IMR-90 (cell line): ENCODE results near the gene WDR91. TPM values are rescaled to one million over a fixed set of nuclear protein-coding genes. Genes with fewer than 3 reads are reported as not detected.

ENCODE experiments used
- ATAC-seq: fragments of 200-7000 bp; cut with Tn5 transposase; 2 replicates; pipeline ENCODE4 v1.9.1; 2020; ENCODE audit warnings: low read depth, mild to moderate bottlenecking, moderate library complexity
- BruUV-seq: library from RNA; stranded (reverse); fragments of 400-500 nt; replicated peaks from 2 replicates; lab custom pipeline; 2021; lab: Mats Ljungman, UMichigan
- CTCF ChIA-PET: fragments of 300-600 bp; formaldehyde crosslinking; extraction: SDS; loops from one replicate; lab custom pipeline; 2021; ENCODE audit warnings: antibody characterized with exemption; lab: Yijun Ruan, JAX
- POLR2A ChIA-PET: fragments of 300-600 bp; sonication (Branson Sonifier 250); formaldehyde crosslinking; loops from one replicate; lab custom pipeline; 2022; ENCODE audit warnings: antibody characterized with exemption; ENCODE audit not compliant: unreplicated experiment; lab: Charles Lee
- DNase-seq: peaks from one replicate; pipeline ENCODE4 v3.0.0; 2013
- H2AFZ ChIP-seq: replicated peaks from 2 replicates; pipeline ENCODE3; 2013; ENCODE audit warnings: low read length, mild to moderate bottlenecking; ENCODE audit not compliant: poor library complexity
- H2AK5ac ChIP-seq: 2 replicates; pipeline ENCODE4 v1.6.1; 2013; ENCODE audit warnings: low read depth, low read length, inconsistent platforms
- H2AK9ac ChIP-seq: replicated peaks from 2 replicates; pipeline ENCODE3; 2013; ENCODE audit warnings: mild to moderate bottlenecking, low read depth, low read length, moderate library complexity; ENCODE audit not compliant: poor library complexity
- H2BK120ac ChIP-seq: 2 replicates; pipeline ENCODE4 v1.6.1; 2013; ENCODE audit warnings: low read depth, low read length, inconsistent platforms
- H2BK15ac ChIP-seq: 3 replicates; pipeline ENCODE4 v1.6.1; 2013; ENCODE audit warnings: low read depth, low read length, inconsistent platforms
- H2BK20ac ChIP-seq: 2 replicates; pipeline ENCODE4 v1.6.1; 2013; ENCODE audit warnings: low read depth, mild to moderate bottlenecking, inconsistent platforms, low read length, moderate library complexity
- H2BK5ac ChIP-seq: 2 replicates; pipeline ENCODE4 v1.6.1; 2013; ENCODE audit warnings: mild to moderate bottlenecking, low read depth, low read length, inconsistent platforms; ENCODE audit not compliant: poor library complexity, severe bottlenecking
- H3K14ac ChIP-seq: replicated peaks from 2 replicates; pipeline ENCODE4 v1.6.1; 2013; ENCODE audit warnings: low read depth, low read length, inconsistent platforms
- H3K18ac ChIP-seq: 2 replicates; pipeline ENCODE4 v1.6.1; 2013; ENCODE audit warnings: low read depth, low read length, control low read depth
- H3K23ac ChIP-seq: 2 replicates; pipeline ENCODE4 v1.6.1; 2013; ENCODE audit warnings: low read depth, low read length, inconsistent platforms
- H3K27ac ChIP-seq: 2 replicates; pipeline ENCODE4 v1.5.1; 2013; ENCODE audit warnings: mild to moderate bottlenecking, control low read depth, low read length; ENCODE audit not compliant: insufficient read depth
- H3K27me3 ChIP-seq: 2 replicates; pipeline ENCODE4 v1.6.1; 2013; ENCODE audit warnings: low read length; ENCODE audit not compliant: control insufficient read depth, insufficient read depth
- H3K36me3 ChIP-seq: 2 replicates; pipeline ENCODE4 v1.6.1; 2013; ENCODE audit warnings: low read length, mixed read lengths; ENCODE audit not compliant: control insufficient read depth, insufficient read depth
- H3K4ac ChIP-seq: 2 replicates; pipeline ENCODE4 v1.6.1; 2013; ENCODE audit warnings: low read depth, low read length, inconsistent platforms
- H3K4me1 ChIP-seq: 2 replicates; pipeline ENCODE4 v1.6.1; 2013; ENCODE audit warnings: low read length, mixed read lengths; ENCODE audit not compliant: control insufficient read depth, insufficient read depth
- H3K4me2 ChIP-seq: 2 replicates; pipeline ENCODE4 v1.6.1; 2013; ENCODE audit warnings: low read depth, mild to moderate bottlenecking, control low read depth, low read length, moderate library complexity
- H3K4me3 ChIP-seq: 2 replicates; pipeline ENCODE4 v1.5.1; 2013; ENCODE audit warnings: low read depth, mild to moderate bottlenecking, control low read depth, low read length, moderate library complexity; ENCODE audit not compliant: insufficient read depth
- H3K56ac ChIP-seq: 2 replicates; pipeline ENCODE4 v1.6.1; 2013; ENCODE audit warnings: low read length, inconsistent platforms; ENCODE audit not compliant: insufficient read depth; ENCODE audit errors: extremely low read depth
- H3K79me1 ChIP-seq, 2 experiments: 2 replicates each; pipeline ENCODE4 v1.6.1; 2013; ENCODE audit warnings: low read length in 2 of 2, inconsistent platforms in 1 of 2, low read depth in 1 of 2
- H3K9ac ChIP-seq: 2 replicates; pipeline ENCODE4 v1.6.1; 2013; ENCODE audit warnings: low read depth, low read length, control low read depth
- H3K9me1 ChIP-seq: 2 replicates; pipeline ENCODE4 v1.6.1; 2013; ENCODE audit warnings: low read length, inconsistent platforms; ENCODE audit not compliant: insufficient read depth
- H3K9me3 ChIP-seq: 2 replicates; pipeline ENCODE4 v1.6.1; 2013; ENCODE audit warnings: low read length; ENCODE audit not compliant: control insufficient read depth, insufficient read depth
- H4K20me1 ChIP-seq: 2 replicates; pipeline ENCODE4 v1.6.1; 2013; ENCODE audit warnings: low read length, inconsistent platforms; ENCODE audit not compliant: insufficient read depth
- H4K5ac ChIP-seq: 2 replicates; pipeline ENCODE4 v1.6.1; 2013; ENCODE audit warnings: mild to moderate bottlenecking, low read depth, low read length, control low read depth
- H4K8ac ChIP-seq, 2 experiments: 2 replicates each; pipeline ENCODE4 v1.6.1; 2013; ENCODE audit warnings: low read depth in 2 of 2, low read length in 2 of 2, control low read depth in 1 of 2, inconsistent platforms in 1 of 2
- H4K91ac ChIP-seq: 2 replicates; pipeline ENCODE4 v1.6.1; 2013; ENCODE audit warnings: low read depth, low read length, inconsistent platforms; ENCODE audit not compliant: insufficient read depth
- CEBPB ChIP-seq: IDR thresholded peaks from 2 replicates; pipeline ENCODE4 v1.6.1; 2012; ENCODE audit warnings: low read depth, low read length, improper control_type of control experiment
- ELK1 ChIP-seq: fragments of 150-350 bp; IDR thresholded peaks from 2 replicates; pipeline ENCODE4 v1.6.1; 2016; ENCODE audit warnings: low read depth, mild to moderate bottlenecking, low read length, moderate library complexity, borderline replicate concordance
- MAZ ChIP-seq: IDR thresholded peaks from 2 replicates; pipeline ENCODE4 v1.6.1; 2012; ENCODE audit warnings: low read depth, mild to moderate bottlenecking, low read length, improper control_type of control experiment, moderate library complexity, borderline replicate concordance
- MXI1 ChIP-seq: IDR thresholded peaks from 2 replicates; pipeline ENCODE4 v1.6.1; 2012; ENCODE audit warnings: low read depth, mild to moderate bottlenecking, low read length, moderate library complexity, borderline replicate concordance
- NFE2L2 ChIP-seq: fragments of 150-350 bp; IDR thresholded peaks from 2 replicates; pipeline ENCODE4 v1.6.1; 2016; ENCODE audit warnings: low read depth, mild to moderate bottlenecking, low read length
- RAD21 ChIP-seq: IDR thresholded peaks from 2 replicates; pipeline ENCODE4 v1.6.1; 2012; ENCODE audit warnings: low read length, improper control_type of control experiment
- RCOR1 ChIP-seq: IDR thresholded peaks from 2 replicates; pipeline ENCODE4 v1.6.1; 2012; ENCODE audit warnings: mild to moderate bottlenecking, low read length, improper control_type of control experiment; ENCODE audit not compliant: insufficient replicate concordance
- RFX5 ChIP-seq: IDR thresholded peaks from 2 replicates; pipeline ENCODE4 v1.8.0; 2012; ENCODE audit warnings: low read depth, mild to moderate bottlenecking, low read length, moderate library complexity
- WGBS, 2 experiments: methylation state at CpG; one replicate each; pipeline versions ENCODE4 v1.1.5 to v1.1.7; 2013; ENCODE audit warnings: missing lambda C conversion rate in 2 of 2; ENCODE audit not compliant: insufficient read length in 1 of 2; ENCODE audit errors: extremely low coverage in 2 of 2; 5-methylcytosine and 5-hydroxymethylcytosine counted together
- dilution Hi-C: fragments of 300-500 bp; cut with HindIII; formaldehyde crosslinking; loops from one replicate; pipeline ENCODE4 v1.14.3; 2018; ENCODE audit warnings: low sequenced_read_pairs; ENCODE audit not compliant: unreplicated experiment
- in situ Hi-C: fragments of 300-500 bp; cut with MboI; formaldehyde crosslinking; loops from 3 replicates; pipeline ENCODE4 v1.14.3; 2019; ENCODE audit warnings: low sequenced_read_pairs, inconsistent platforms, mixed read lengths
- intact Hi-C: fragments of 100-400 bp; cut with micrococcal nuclease; formaldehyde crosslinking; loops from 2 replicates; pipeline ENCODE4 v1.10.0; 2022
- polyA plus RNA-seq, 3 experiments: library from polyadenylated mRNA; depleted of rRNA; stranded (reverse); fragments of >200 nt; gene quantifications; 2 replicates each; pipeline ENCODE4 v1.2.3, GENCODE V29; 2012; ENCODE audit warnings: low replicate concordance in 1 of 3
- total RNA-seq: library from RNA; depleted of rRNA; stranded (reverse); fragments of >200 nt; gene quantifications from 2 replicates; pipeline ENCODE4 v1.2.3, GENCODE V29; 2012

WDR91 gene
- total and polyA plus RNA-seq, 2 of the 4 experiments (the other 2 are of a cell fraction), result 5.2 to 10.3 TPM

GRCh38 chr7:135245226-135246190, 34.2 kb upstream of the WDR91 start:
- Histone ChIP-seq H3K18ac (no peak overlapping the region), H4K8ac (no peak overlapping the region), H4K91ac (no peak overlapping the region), H3K23ac (no peak overlapping the region), H2BK5ac (no peak overlapping the region), H2AK9ac (no peak overlapping the region), H2BK15ac (no peak overlapping the region), H3K79me1 (no peaks in the 10 kb centered on the region), H3K14ac (no peak overlapping the region), H3K4ac (no peak overlapping the region), H3K36me3 (no peaks in the 10 kb centered on the region), H2BK20ac (no peak overlapping the region), H3K27me3 (peaks cover 20% of the 10 kb centered on the region), H3K9ac (no peak overlapping the region), H3K9me3 (no peaks in the 10 kb centered on the region), H3K4me1 (no peaks in the 10 kb centered on the region), H4K20me1 (no peaks in the 10 kb centered on the region), H3K4me2 (no peak overlapping the region), H3K4me3 (no peak overlapping the region), H2AK5ac (no peak overlapping the region), H2AFZ (no peak overlapping the region), H3K9me1 (no peaks in the 10 kb centered on the region), H3K56ac (no peak overlapping the region), H2BK120ac (no peak overlapping the region), H4K5ac (no peak overlapping the region), H3K27ac (no peak overlapping the region)
- TF ChIP-seq MAZ (no peak), RFX5 (no peak), NFE2L2 (no peak), CEBPB (no peak), RCOR1 (no peak), RAD21 (no peak), ELK1 (no peak), MXI1 (no peak)
- no peak for DNase-seq
- 70% methylated on average over 2 of the region's 9 CpGs; no CpG with 5 or more reads in 1 of the 2 experiments for WGBS, 2 experiments
- no peak for ATAC-seq
- ChIA-PET CTCF (no interaction called here), POLR2A (no interaction called here)
- BruUV-seq, result no TSS peak
- in situ Hi-C loops, result no loop called here
- intact Hi-C loops, result no loop called here
- dilution Hi-C loops, result no loop called here
